DMS53 (cell line): ENCODE data around the gene AFF2.
A peak's percentile ranks its signal among the peaks of the same experiment; 100 is the strongest.

Experiments used
- DNase-seq: peaks from one replicate; lab custom pipeline; 2025; lab: John Stamatoyannopoulos, UW

The AFF2 gene

GRCh38 chrX:148582353-148582752 is 81.9 kb downstream of the AFF2 start:
- no peak for DNase-seq

- no peak for DNase-seq
Measured at GRCh38 chrX:148588649-148589310, 88.4 kb downstream of the AFF2 start.

DNA sequence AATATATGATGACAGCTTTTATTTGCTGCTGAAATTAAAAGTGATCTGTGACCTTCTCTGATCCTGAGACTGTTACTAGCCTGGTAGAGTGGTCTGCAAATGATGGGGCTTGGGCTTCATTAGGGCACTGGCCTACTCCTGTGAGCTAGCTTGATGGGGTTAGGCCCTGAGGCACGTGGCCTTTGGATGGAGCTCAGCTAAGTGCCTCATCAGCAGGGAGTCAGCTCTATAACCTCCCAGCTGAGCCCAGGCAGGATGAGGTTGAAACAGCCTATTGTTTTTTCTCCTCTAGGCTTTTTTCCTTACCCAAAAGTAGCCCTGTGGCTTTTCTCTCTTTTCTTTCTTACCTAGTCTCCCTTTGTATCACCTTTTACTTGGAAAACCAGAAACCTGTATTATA is 92.2 kb downstream of the AFF2 start:
- no peak for DNase-seq

DNA sequence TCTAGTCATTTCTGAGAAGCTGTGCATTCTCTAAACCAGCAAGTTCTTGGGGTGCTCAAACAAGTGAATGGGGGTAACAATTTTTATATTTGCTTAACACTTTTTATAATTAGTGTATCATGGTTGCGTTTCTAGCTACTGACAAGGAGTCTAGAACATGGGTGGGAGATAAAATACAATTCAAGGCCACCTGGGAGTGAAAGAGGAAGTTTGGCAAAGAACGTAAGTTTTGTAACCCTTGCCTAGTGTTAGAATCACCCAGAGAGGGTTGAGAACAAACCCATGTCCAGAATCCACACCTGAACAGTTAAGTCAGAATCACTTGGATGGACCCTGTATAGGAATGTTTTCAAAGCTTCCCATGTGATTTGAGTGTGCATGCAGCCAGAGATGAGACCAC is 92.7 kb downstream of the AFF2 start:
- DNase-seq, result no peak

GRCh38 chrX:148593987-148594386 is 93.6 kb downstream of the AFF2 start:
- DNase-seq, result no peak

DNA sequence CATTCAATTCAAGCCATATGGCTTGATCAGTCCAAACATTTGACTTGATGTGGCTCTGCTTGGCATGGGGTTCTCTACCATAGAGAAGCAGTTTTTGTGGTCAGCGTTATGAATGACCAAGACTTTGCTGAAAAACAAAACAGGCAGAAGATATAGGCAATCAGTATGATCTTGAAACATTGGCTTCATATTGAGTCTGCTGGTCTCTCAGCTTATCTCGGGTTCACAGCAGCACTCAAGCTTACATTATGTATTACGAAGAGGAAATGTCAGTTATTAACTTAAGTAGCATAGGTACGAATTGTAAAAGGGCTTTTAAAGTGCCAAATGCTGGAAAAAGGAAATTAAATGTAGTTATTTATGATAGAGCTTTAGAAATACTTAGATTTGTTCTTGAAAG is 99.0 kb downstream of the AFF2 start:
- no peak for DNase-seq

- no peak for DNase-seq
Measured at GRCh38 chrX:148600131-148600530, 99.7 kb downstream of the AFF2 start.

- DNase-seq, result no peak
Measured at GRCh38 chrX:148600581-148600980, 100.2 kb downstream of the AFF2 start.

- no peak for DNase-seq
Measured at GRCh38 chrX:148601034-148601433, 100.6 kb downstream of the AFF2 start.

GRCh38 chrX:148609515-148610327 is 109.3 kb downstream of the AFF2 start:
- peak; percentile 63 for DNase-seq

GRCh38 chrX:148610328-148610698 is 109.9 kb downstream of the AFF2 start:
- DNase-seq, result no peak

DNA sequence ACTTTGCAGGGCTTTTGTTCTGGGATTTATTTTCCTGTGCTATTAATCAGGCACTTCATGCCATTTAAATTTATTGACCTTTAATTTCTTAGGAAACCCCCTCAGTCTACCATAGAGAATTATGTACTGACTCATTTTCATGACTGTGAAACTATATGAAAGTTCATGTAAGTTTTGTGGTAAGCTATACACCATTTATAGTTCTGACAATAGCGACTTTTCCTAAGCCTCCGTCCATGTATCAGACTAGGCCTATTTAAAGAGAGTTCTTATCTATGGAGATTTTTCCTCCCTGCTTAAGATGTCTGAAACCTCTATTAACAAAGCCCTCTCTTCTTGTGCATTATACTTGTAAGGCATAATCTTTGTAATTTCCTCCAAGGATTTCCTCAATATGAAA is 111.6 kb downstream of the AFF2 start:
- DNase-seq, result no peak

- DNase-seq, result no peak
Measured at GRCh38 chrX:148612431-148612830, 112.0 kb downstream of the AFF2 start.

DNA sequence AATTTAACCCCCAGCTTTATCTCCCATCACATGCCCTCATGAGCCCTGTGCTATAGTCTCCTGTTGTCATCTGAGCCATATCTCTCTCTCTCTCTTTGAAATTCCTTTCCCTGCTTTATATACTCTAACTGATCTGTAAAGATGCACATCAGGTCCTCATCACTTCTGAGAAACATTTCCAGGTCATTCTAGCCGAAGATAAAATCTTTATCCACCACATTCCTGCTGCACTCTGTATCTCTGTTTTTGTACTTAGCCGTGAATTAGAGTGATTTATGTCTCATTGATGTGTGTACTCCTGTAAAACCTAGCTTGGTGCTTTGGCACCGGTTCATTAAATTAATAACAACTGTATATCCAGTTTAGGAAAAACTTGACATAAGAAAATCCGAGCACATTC is 113.2 kb downstream of the AFF2 start:
- no peak for DNase-seq

- no peak for DNase-seq
Measured at GRCh38 chrX:148615491-148615890, 115.1 kb downstream of the AFF2 start.

- no peak for DNase-seq
Measured at GRCh38 chrX:148618470-148619445, 118.3 kb downstream of the AFF2 start.

DNA sequence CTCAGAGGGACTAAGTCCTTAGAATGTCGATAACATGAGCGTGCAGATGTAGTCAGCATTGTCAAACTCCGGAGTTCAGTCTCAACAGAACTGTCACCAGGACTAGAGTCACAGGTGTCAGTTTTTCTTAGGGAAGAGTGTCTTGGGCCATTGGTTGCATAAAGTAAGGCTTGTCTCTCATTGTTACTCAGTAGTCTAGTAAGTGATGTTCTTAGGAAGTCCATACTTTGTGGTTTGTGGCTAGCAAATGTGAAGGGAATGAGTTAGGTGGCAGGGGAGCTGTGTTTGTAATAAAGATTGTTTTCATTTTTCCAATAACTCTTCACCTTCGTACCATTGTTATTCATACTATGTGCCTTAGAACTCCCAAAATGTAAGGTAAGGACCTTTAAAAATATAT is 119.6 kb downstream of the AFF2 start:
- no peak for DNase-seq

DNA sequence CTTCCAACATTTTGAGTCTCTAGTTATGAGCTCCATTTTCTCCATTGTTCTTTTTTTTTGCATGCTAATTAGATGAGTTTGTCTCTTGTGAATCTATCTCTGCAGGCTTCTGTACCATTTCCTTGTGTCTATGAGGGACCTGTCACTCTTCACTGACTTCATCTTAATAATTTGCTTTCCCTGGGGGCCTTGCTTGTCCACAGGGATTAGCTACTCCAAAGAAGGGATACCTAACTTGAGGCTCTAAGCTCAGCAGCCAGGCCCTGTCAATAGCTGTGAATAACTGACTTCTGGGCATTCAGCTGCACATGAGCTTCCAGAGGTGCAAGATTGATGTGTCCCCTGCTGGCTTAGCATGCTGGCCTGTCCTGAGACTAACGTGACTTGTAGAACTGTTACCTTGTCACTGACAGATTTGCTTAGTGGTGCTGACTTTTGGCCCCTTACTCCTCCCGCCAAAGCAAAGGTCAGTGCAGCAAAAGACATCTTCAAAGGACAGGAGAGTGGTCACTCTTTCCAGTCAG is 124.6 kb downstream of the AFF2 start:
- DNase-seq, result no peak

- no peak for DNase-seq
Measured at GRCh38 chrX:148628621-148629020, 128.2 kb downstream of the AFF2 start.

DNA sequence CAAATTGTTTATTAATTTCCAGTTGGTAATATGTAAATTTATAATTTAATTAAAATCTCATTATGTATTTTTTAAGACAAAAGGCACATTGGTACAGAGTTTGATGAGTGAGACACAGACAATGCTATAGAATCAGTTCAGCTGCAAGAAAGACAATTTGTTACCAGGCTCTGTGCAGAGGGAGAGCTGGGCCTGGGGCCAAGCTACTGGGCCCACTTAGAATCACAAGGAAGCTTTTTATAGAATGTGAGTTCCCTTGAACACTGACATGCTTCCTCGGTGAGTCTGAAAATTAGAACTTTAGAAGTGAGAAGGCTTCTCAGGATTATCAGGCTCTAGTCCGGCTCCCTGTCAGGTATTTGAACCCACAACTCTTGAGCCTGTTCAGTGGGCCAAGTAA is 129.0 kb downstream of the AFF2 start:
- no peak for DNase-seq

GRCh38 chrX:148632444-148632843 is 132.0 kb downstream of the AFF2 start:
- DNase-seq, result no peak

- no peak for DNase-seq
Measured at GRCh38 chrX:148633218-148633908, 132.9 kb downstream of the AFF2 start.
